Stomach smooth muscle (tissue), 2 donors: ENCODE data around the gene TMEM132C.

Experiments used
- H3K27ac ChIP-seq: one replicate; pipeline ENCODE4 v1.7.0; 2013; ENCODE audit warnings: mild to moderate bottlenecking, low read length, inconsistent platforms
- H3K27me3 ChIP-seq, 2 donors: one replicate each; pipeline ENCODE4 v1.7.0; 2013; ENCODE audit warnings: low read length in 2 of 2; ENCODE audit not compliant: insufficient read depth in 2 of 2, control insufficient read depth in 1 of 2
- H3K36me3 ChIP-seq, 2 donors: one replicate each; pipeline ENCODE4 v1.7.0; 2013; ENCODE audit warnings: low read length in 2 of 2; ENCODE audit not compliant: control insufficient read depth in 2 of 2, insufficient read depth in 2 of 2
- H3K4me1 ChIP-seq: one replicate; pipeline ENCODE4 v1.7.0; 2013; ENCODE audit warnings: low read length; ENCODE audit not compliant: control insufficient read depth, insufficient read depth
- H3K4me3 ChIP-seq, 2 donors: one replicate each; pipeline ENCODE4 v1.7.0; 2013; ENCODE audit warnings: low read length in 2 of 2
- H3K9ac ChIP-seq, 2 donors: one replicate each; pipeline ENCODE4 v1.7.0; 2013; ENCODE audit warnings: low read length in 2 of 2, mild to moderate bottlenecking in 1 of 2
- H3K9me3 ChIP-seq, 2 donors: one replicate each; pipeline ENCODE4 v1.7.0; 2013; ENCODE audit warnings: low read length in 2 of 2; ENCODE audit not compliant: control insufficient read depth in 2 of 2
- donor health status: healthy.
- donor health status: Pancreatic carcinoma.

TMEM132C gene

DNA sequence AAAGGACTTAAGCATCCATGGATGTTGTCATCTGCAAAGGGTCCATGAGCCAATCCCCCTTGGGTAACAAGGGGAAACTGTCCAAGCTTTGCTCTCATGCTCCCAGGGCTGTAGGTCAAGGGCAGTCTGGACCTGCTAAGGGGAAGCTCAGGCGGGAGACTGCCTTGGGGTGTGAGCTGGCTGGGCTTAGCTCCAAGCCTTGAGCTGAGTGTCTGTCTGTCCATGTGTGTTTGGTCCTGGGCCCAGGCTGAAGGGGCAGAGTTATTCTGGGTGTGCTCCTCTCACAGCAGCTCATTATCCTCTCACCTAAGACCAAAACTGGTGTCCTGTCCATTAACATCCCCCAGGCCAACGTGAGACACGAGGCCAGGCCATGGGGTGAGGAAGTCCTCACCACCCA is 282.0 kb downstream of the TMEM132C start:
- Histone ChIP-seq H3K4me1 (no peaks in the 10 kb centered on the region), H3K36me3 (no peaks in the 10 kb centered on the region), H3K27ac (no peak overlapping the region), H3K9ac (no peak overlapping the region), H3K4me3 (no peak overlapping the region), H3K27me3 (peaks cover 9 to 11% of the 10 kb centered on the region in 2 donors), H3K9me3 (no peaks in the 10 kb centered on the region)

- no peak overlapping the region for H3K9ac ChIP-seq
- no peak overlapping the region for H3K4me3 ChIP-seq
- H3K27ac ChIP-seq: no peak overlapping the region
- peaks cover 9 to 11% of the 10 kb centered on the region in 2 donors for H3K27me3 ChIP-seq
- no peaks in the 10 kb centered on the region for H3K9me3 ChIP-seq
- H3K4me1 ChIP-seq: no peaks in the 10 kb centered on the region
- no peaks in the 10 kb centered on the region for H3K36me3 ChIP-seq
Measured at GRCh38 chr12:128549601-128550218, 282.7 kb downstream of the TMEM132C start.

DNA sequence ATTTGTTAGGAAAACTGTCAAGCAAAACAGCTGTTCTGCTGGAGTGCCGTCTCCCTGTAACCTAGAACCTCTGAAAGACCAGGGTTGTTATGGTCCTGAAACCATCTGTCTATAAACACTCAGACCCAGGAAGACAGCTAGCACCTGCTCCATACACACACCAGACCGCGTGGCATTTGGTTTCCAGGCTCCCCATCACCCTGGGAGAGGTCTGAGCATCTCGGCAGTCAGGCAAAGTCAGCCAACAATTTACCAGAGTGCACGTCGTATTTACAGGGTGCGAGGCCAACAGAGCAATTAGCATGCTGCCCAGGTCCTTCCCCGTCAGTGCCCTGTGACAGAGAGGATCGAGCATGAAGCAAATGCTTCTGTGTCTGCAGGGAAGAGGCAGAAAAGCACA is 284.3 kb downstream of the TMEM132C start:
- H3K36me3 ChIP-seq: no peaks in the 10 kb centered on the region
- H3K9ac ChIP-seq: no peak overlapping the region
- no peak overlapping the region for H3K27ac ChIP-seq
- peaks cover 9 to 11% of the 10 kb centered on the region in 2 donors for H3K27me3 ChIP-seq
- peaks cover 3% of the 10 kb centered on the region in 2 donors for H3K9me3 ChIP-seq
- H3K4me3 ChIP-seq: no peak overlapping the region
- no peaks in the 10 kb centered on the region for H3K4me1 ChIP-seq

GRCh38 chr12:128554546-128555304 is 287.8 kb downstream of the TMEM132C start:
- Histone ChIP-seq H3K36me3 (no peaks in the 10 kb centered on the region), H3K4me3 (no peak overlapping the region), H3K4me1 (no peaks in the 10 kb centered on the region), H3K9ac (no peak overlapping the region), H3K27me3 (peaks cover 8 to 11% of the 10 kb centered on the region in 2 donors), H3K9me3 (peaks cover 11 to 15% of the 10 kb centered on the region in 2 donors), H3K27ac (no peak overlapping the region)

DNA sequence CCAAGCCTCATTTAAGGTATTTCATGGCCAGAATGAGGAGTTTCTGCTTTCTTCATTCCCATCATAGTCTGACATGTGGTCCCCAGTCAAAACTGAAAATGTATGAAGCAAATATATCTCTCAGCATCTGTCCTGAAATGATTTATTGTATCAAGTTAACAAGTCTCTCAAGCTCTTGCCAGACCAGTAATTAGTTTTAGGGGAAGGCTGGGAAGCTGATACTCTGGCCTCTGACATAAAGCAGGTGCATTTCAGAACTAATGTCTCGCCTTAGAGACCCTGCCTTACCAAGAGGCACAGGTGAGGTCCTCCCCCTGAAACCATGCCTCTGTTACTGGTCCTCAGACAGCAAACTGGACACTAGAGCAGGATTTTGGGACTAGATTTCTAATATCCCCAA is 290.3 kb downstream of the TMEM132C start:
- peaks cover 11 to 17% of the 10 kb centered on the region in 2 donors for H3K9me3 ChIP-seq
- H3K9ac ChIP-seq: no peak overlapping the region
- H3K4me3 ChIP-seq: no peak overlapping the region
- H3K27me3 ChIP-seq: no peaks in the 10 kb centered on the region
- no peak overlapping the region for H3K27ac ChIP-seq
- no peaks in the 10 kb centered on the region for H3K36me3 ChIP-seq
- no peaks in the 10 kb centered on the region for H3K4me1 ChIP-seq

GRCh38 chr12:128564956-128565355 is 298.0 kb downstream of the TMEM132C start:
- no peaks in the 10 kb centered on the region for H3K27me3 ChIP-seq
- peaks cover 4 to 7% of the 10 kb centered on the region in 2 donors for H3K9me3 ChIP-seq
- no peaks in the 10 kb centered on the region for H3K4me1 ChIP-seq
- no peak overlapping the region for H3K27ac ChIP-seq
- no peak overlapping the region for H3K9ac ChIP-seq
- H3K36me3 ChIP-seq: no peaks in the 10 kb centered on the region
- H3K4me3 ChIP-seq: no peak overlapping the region

- no peak overlapping the region for H3K4me3 ChIP-seq
- no peaks in the 10 kb centered on the region for H3K27me3 ChIP-seq
- H3K27ac ChIP-seq: no peak overlapping the region
- H3K9ac ChIP-seq: no peak overlapping the region
- peaks cover 5 to 12% of the 10 kb centered on the region in 2 donors for H3K9me3 ChIP-seq
- no peaks in the 10 kb centered on the region for H3K36me3 ChIP-seq
- H3K4me1 ChIP-seq: no peaks in the 10 kb centered on the region
Measured at GRCh38 chr12:128567730-128568129, 300.8 kb downstream of the TMEM132C start.

DNA sequence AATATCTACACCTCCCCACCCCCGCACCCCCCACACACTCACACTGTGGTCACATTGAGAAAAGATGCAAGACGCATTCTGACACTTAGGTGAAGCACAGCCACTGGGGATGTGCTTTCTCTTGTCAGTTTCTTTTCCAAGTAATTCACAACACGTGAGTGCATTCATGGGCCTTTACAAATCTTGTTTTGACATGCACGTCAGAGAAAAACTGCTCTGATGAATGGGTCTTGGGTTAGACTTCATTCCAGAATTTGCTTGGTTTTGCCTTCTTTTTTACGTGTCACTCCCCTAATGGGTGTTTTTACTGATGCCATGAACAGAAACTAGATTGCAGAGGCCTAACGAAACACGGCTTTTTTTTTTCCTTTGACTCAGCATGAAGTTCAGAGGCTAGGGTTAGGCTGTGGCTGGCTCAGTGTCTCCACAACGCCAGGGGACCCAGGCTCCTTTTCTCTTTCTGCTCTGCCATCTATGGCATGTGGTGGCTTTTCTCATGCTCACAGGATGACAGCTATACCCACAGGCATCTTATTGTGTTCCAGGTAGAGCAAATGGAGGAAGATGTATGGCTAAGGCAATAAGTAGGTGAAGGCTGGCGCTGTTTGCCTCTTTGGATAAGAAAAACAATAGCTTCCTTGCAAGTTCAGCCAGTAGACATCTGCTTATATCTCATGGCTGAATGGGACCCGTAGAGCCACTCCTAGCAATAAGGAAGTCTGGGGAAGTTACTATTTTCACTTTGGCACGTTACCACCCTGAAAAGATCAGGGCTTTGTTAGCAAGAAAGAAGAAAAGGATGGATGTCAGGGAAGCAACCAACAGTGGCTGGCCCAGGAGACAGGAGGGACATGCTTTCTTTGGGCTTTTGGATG is 303.5 kb downstream of the TMEM132C start:
- Histone ChIP-seq H3K27me3 (no peaks in the 10 kb centered on the region), H3K4me3 (no peak overlapping the region), H3K4me1 (no peaks in the 10 kb centered on the region), H3K27ac (no peak overlapping the region), H3K9me3 (peaks cover 0 to 9% of the 10 kb centered on the region in 2 donors), H3K9ac (no peak overlapping the region), H3K36me3 (no peaks in the 10 kb centered on the region)

GRCh38 chr12:128571906-128572810 is 305.2 kb downstream of the TMEM132C start:
- no peak overlapping the region for H3K9ac ChIP-seq
- H3K4me1 ChIP-seq: no peaks in the 10 kb centered on the region
- no peaks in the 10 kb centered on the region for H3K27me3 ChIP-seq
- no peak overlapping the region for H3K4me3 ChIP-seq
- H3K9me3 ChIP-seq: peaks cover 0 to 9% of the 10 kb centered on the region in 2 donors
- H3K36me3 ChIP-seq: no peaks in the 10 kb centered on the region
- no peak overlapping the region for H3K27ac ChIP-seq

GRCh38 chr12:128573907-128574306 is 306.9 kb downstream of the TMEM132C start:
- Histone ChIP-seq H3K36me3 (no peaks in the 10 kb centered on the region), H3K27me3 (no peaks in the 10 kb centered on the region), H3K9ac (no peak overlapping the region), H3K4me3 (no peak overlapping the region), H3K4me1 (no peaks in the 10 kb centered on the region), H3K27ac (no peak overlapping the region), H3K9me3 (peaks cover 0 to 9% of the 10 kb centered on the region in 2 donors)
